ENCODE data around the gene SEMG1. TPM values are rescaled to one million over a fixed set of nuclear protein-coding genes. Genes with fewer than 3 reads are reported as not detected.

The SEMG1 gene, protein sequence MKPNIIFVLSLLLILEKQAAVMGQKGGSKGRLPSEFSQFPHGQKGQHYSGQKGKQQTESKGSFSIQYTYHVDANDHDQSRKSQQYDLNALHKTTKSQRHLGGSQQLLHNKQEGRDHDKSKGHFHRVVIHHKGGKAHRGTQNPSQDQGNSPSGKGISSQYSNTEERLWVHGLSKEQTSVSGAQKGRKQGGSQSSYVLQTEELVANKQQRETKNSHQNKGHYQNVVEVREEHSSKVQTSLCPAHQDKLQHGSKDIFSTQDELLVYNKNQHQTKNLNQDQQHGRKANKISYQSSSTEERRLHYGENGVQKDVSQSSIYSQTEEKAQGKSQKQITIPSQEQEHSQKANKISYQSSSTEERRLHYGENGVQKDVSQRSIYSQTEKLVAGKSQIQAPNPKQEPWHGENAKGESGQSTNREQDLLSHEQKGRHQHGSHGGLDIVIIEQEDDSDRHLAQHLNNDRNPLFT
- not detected for total RNA-seq (2021; ENCODE audit: unreplicated experiment)
- polyA plus RNA-seq (2012; ENCODE audit: insufficient read length): not detected
- Bru-seq, nascent RNA: not detected
- BruChase-seq, experiment 1, labeled RNA remaining after a 2-hour chase: percentile 16 among the genes with signal in this experiment
- BruChase-seq, experiment 2, labeled RNA remaining after a 6-hour chase: not detected
- long read RNA-seq: 0 reads

DNA sequence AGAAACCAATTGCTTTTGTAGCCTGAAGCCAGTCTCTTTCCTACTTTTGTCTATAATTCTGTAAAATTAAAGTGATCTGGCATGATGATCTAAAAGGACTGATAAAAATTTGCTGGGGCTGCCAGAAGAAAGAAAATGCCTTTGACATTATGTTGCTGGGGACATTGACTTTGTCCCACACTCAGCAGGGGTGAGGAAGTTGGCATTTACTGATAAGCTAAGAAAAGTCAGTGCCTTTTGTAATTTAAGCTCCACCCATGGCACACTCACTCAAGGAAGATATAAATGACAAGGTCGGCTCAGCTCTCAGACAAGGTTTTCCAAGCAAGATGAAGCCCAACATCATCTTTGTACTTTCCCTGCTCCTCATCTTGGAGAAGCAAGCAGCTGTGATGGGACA is at the start of gene SEMG1:
SEMG1 (plus strand) TSS at position 309 of the 400 bp plus-strand sequence; CDS start at position 330, 21 bp downstream.
- H3K27ac ChIP-seq (ENCODE audit: low read length): no peak within 1 kb of the TSS
- no peak for TF ChIP-seq CTCF (IDR thresholded peaks at IDR 0.05)
- no peak for TF ChIP-seq SIN3A (IDR thresholded peaks at IDR 0.05; ENCODE audit: borderline replicate concordance, insufficient read depth, low read depth, low read length)
- TF ChIP-seq TCF7L2 (IDR thresholded peaks at IDR 0.05; ENCODE audit: low read depth, low read length): no peak
- no peak for TF ChIP-seq POLR2AphosphoS5 (IDR thresholded peaks at IDR 0.05; ENCODE audit: low read depth, low read length)
- TF ChIP-seq REST (IDR thresholded peaks at IDR 0.05; ENCODE audit: insufficient read depth in 1 of 2, low read depth in 2 of 2, low read length in 1 of 2): no peak
- no peaks in the 10 kb centered on the region for H3K9me3 ChIP-seq (ENCODE audit: control insufficient read depth, insufficient read depth, low read depth, low read length)
- intact Hi-C loops (cut with micrococcal nuclease; ENCODE audit: unreplicated experiment) (no loop called here), in situ Hi-C loops (cut with HindIII; ENCODE audit: low pct_unique_long_range_greater_than_20kb, low sequenced_read_pairs) (no loop called here)
- POLR2A ChIA-PET: no interaction called here
- no peak within 1 kb of the TSS for H3K4me3 ChIP-seq (ENCODE audit: low read depth in 2 of 2, low read length in 2 of 2)
- CTCF ChIA-PET: interaction anchor here (0.6 kb wide), 1 partner anchor 96 kb away, joined by 3 read pairs; no protein-coding TSS in a partner anchor
- DNase-seq (ENCODE audit: low read depth, low spot score) (no peak), ATAC-seq (no peak)
- peaks cover 19% of the 10 kb centered on the region for H3K27me3 ChIP-seq (ENCODE audit: control insufficient read depth, insufficient read depth, low read length)
- BruUV-seq (replicated peaks): no TSS peak
- no peaks in the 10 kb centered on the region for H3K36me3 ChIP-seq (ENCODE audit: control insufficient read depth, insufficient read depth, low read length)
- no peaks in the 10 kb centered on the region for H3K4me1 ChIP-seq (ENCODE audit: control insufficient read depth, insufficient read depth, low read length)

- H3K36me3 ChIP-seq (ENCODE audit: control insufficient read depth, insufficient read depth, low read length): no peaks in the 10 kb centered on the region
- in situ Hi-C loops (cut with HindIII; ENCODE audit: low pct_unique_long_range_greater_than_20kb, low sequenced_read_pairs): no loop called here
- CTCF ChIA-PET: no interaction called here
- H3K4me3 ChIP-seq (ENCODE audit: low read depth in 2 of 2, low read length in 2 of 2): no peak overlapping the region
- no peaks in the 10 kb centered on the region; the same call in none of the 2 replicates for H3K27me3 ChIP-seq (ENCODE audit: control insufficient read depth, insufficient read depth, low read length)
- ATAC-seq (no peak), DNase-seq (ENCODE audit: low read depth, low spot score) (no peak)
- intact Hi-C loops (cut with micrococcal nuclease; ENCODE audit: unreplicated experiment): no loop called here
- POLR2A ChIA-PET: no interaction called here
- BruUV-seq (replicated peaks): no TSS peak
- H3K9me3 ChIP-seq (ENCODE audit: control insufficient read depth, insufficient read depth, low read depth, low read length): no peaks in the 10 kb centered on the region
- no peak overlapping the region for H3K27ac ChIP-seq (ENCODE audit: low read length)
- TF ChIP-seq TCF7L2 (IDR thresholded peaks at IDR 0.05; ENCODE audit: low read depth, low read length): no peak
- TF ChIP-seq REST (IDR thresholded peaks at IDR 0.05; ENCODE audit: insufficient read depth in 1 of 2, low read depth in 2 of 2, low read length in 1 of 2): no peak
- no peak for TF ChIP-seq POLR2AphosphoS5 (IDR thresholded peaks at IDR 0.05; ENCODE audit: low read depth, low read length)
- TF ChIP-seq SIN3A (IDR thresholded peaks at IDR 0.05; ENCODE audit: borderline replicate concordance, insufficient read depth, low read depth, low read length): no peak
- TF ChIP-seq CTCF (IDR thresholded peaks at IDR 0.05): no peak
- H3K4me1 ChIP-seq (ENCODE audit: control insufficient read depth, insufficient read depth, low read length): no peaks in the 10 kb centered on the region
Measured at GRCh38 chr20:45157962-45158361, 48.9 kb upstream of the SEMG1 start.
